ENCODE measurements around the gene TPTE2. TPM values are rescaled to one million over a fixed set of nuclear protein-coding genes. Genes with fewer than 3 reads are reported as not detected.

TPTE2 gene
- total and polyA plus RNA-seq, 2 of the 8 experiments (the other 6 are each of a cell fraction or from before 2014, with no cell fraction given): not detected

Other genes with a start within 250 kb of the TPTE2 start
- 18.0 and 20.5 TPM in 2 replicates for gene MPHOSPH8, start 72.1 kb upstream of the TPTE2 start, total RNA-seq (2021; fragmentation: NEBNext Ultra II Directional; extraction: Animal tissue kit (Norgen Biotek cat#: 25700))
- 6.7 and 8.3 TPM in 2 replicates for gene MPHOSPH8, start 72.1 kb upstream of the TPTE2 start, polyA plus RNA-seq (2011; rRNA removed)
- 97.4 and 98.2 TPM in 2 replicates for gene PSPC1, start 221.4 kb upstream of the TPTE2 start, total RNA-seq (2021; fragmentation: NEBNext Ultra II Directional; extraction: Animal tissue kit (Norgen Biotek cat#: 25700))
- gene PSPC1, start 221.4 kb upstream of the TPTE2 start, polyA plus RNA-seq (2011; rRNA removed): 46.8 and 53.4 TPM in 2 replicates

Data from H1 (cell line).